Psoas muscle (tissue), 8 donors: ENCODE data around the gene PSKH1. TPM values are rescaled to one million over a fixed set of nuclear protein-coding genes. Genes with fewer than 3 reads are reported as not detected.

Source experiments
- ATAC-seq, 4 donors: fragments of 200-7000 bp; cut with Tn5 transposase; one replicate each; pipeline ENCODE4 v1.9.1; 2020; ENCODE audit warnings: moderate library complexity in 3 of 4, mild to moderate bottlenecking in 2 of 4
- DNase-seq, 2 donors: peaks; one replicate each; pipeline ENCODE4 v3.0.0-alpha.2; 2020
- H3K27ac ChIP-seq: fragments of 200-600 bp; one replicate; pipeline ENCODE4 v1.8.0; 2022
- H3K27me3 ChIP-seq, 3 donors: fragments of 200-600 bp in 1 of 3; one replicate each; pipeline versions ENCODE4 v1.6.1 to v1.8.0; 2013 to 2022; ENCODE audit warnings: low read length in 2 of 3, mild to moderate bottlenecking in 2 of 3, moderate library complexity in 1 of 3; ENCODE audit not compliant: insufficient read depth in 3 of 3
- H3K36me3 ChIP-seq, 2 donors: fragments of 200-600 bp in 1 of 2; one replicate each; pipeline versions ENCODE4 v1.6.1 to v1.8.0; 2013 to 2022; ENCODE audit warnings: low read depth in 1 of 2, mild to moderate bottlenecking in 1 of 2, moderate library complexity in 1 of 2; ENCODE audit not compliant: insufficient read depth in 1 of 2
- H3K4me1 ChIP-seq: fragments of 200-600 bp; one replicate; pipeline ENCODE4 v1.8.0; 2022
- H3K4me3 ChIP-seq: fragments of 200-600 bp; one replicate; pipeline ENCODE4 v1.8.0; 2022; ENCODE audit warnings: mild to moderate bottlenecking
- H3K9me3 ChIP-seq: fragments of 200-600 bp; one replicate; pipeline ENCODE4 v1.8.0; 2022
- CTCF ChIP-seq: fragments of 200-600 bp; IDR thresholded peaks from one replicate; pipeline ENCODE4 v1.8.0; 2022; ENCODE audit warnings: antibody characterized with exemption
- WGBS, 3 donors: extraction: QIAGEN DNeasy Blood & Tissue Kit; methylation state at CpG; one replicate each; pipeline versions ENCODE4 v1.1.6 to v1.1.7; 2013; 5-methylcytosine and 5-hydroxymethylcytosine counted together
- intact Hi-C, 2 donors: fragments of 100-400 bp; cut with DNase I; formaldehyde crosslinking; loops; one replicate each; pipeline versions ENCODE4 v1.11.0 to v1.14.2; 2022
- polyA plus RNA-seq, 3 donors: library from polyadenylated mRNA; stranded (reverse); fragments of 200-250 nt; gene quantifications; one replicate each; pipeline ENCODE4 v1.2.3, GENCODE V29; 2013
- total RNA-seq, 4 donors: library from RNA; stranded (reverse); fragmentation: NEBNext Ultra II Directional in 2 of 4; extraction: Animal tissue kit (Norgen Biotek cat#: 25700) in 2 of 4; gene quantifications; one replicate each; pipeline versions ENCODE4 v1.2.1 to v1.2.4, GENCODE V29; 2021 to 2023
- donor health status: healthy with polysubstance abuse.
- donor health status: DM: no; HTN: no; CAD: no; lungs with moderate emphysema.
- donor health status: Bipolar disorder and iron deficiency.
- donor health status: healthy.
- donor health status: DM: yes; HTN: yes; CAD: no.
- donor health status: DM: no; HTN: no; CAD: no.
- donor health status: DM: no; HTN: no; CAD: no.
- donor health status: DM: yes; HTN: yes; CAD: no.

PSKH1 gene
- total and polyA plus RNA-seq, 7 donors = 9.6 to 18.8 (median 15.6) TPM

- Histone ChIP-seq H3K9me3 (no peaks in the 10 kb centered on the region), H3K4me3 (no peak overlapping the region), H3K27me3 (no peaks in the 10 kb centered on the region), H3K36me3 (no peaks in the 10 kb centered on the region), H3K4me1 (no peaks in the 10 kb centered on the region), H3K27ac (no peak overlapping the region)
- no peak for TF ChIP-seq CTCF
- ATAC-seq (peak in 2 of 4 donors; percentile 26 to 62), DNase-seq (no peak)
- intact Hi-C loops = no loop called here
- 52 to 58% (median 54%) methylated on average over 5 of the region's 5 CpGs for WGBS, 3 donors
Measured at GRCh38 chr16:67977005-67977404, 84.0 kb downstream of the PSKH1 start.

- H3K4me1 ChIP-seq = no peaks in the 10 kb centered on the region
- ATAC-seq (no peak), DNase-seq (no peak)
- H3K9me3 ChIP-seq = no peaks in the 10 kb centered on the region
- no peaks in the 10 kb centered on the region for H3K36me3 ChIP-seq
- intact Hi-C loops = no loop called here
- no peak for TF ChIP-seq CTCF
- no peaks in the 10 kb centered on the region for H3K27me3 ChIP-seq
- WGBS, 3 donors = 86 to 91% (median 87%) methylated on average over 9 of the region's 9 CpGs
- H3K4me3 ChIP-seq = no peak overlapping the region
- no peak overlapping the region for H3K27ac ChIP-seq
Measured at GRCh38 chr16:67977469-67978227, 84.6 kb downstream of the PSKH1 start.

Other genes with a start within 250 kb of the PSKH1 start
- 1 to 10 TPM in 1 of 4 donors, under 1 TPM in 2, not detected in 1; 0.59 to 1.1 (median 0.63) TPM for gene CARMIL2, start 248.1 kb upstream of the PSKH1 start, total RNA-seq
- under 1 TPM; 0.17 to 0.46 (median 0.30) TPM for gene CARMIL2, start 248.1 kb upstream of the PSKH1 start, polyA plus RNA-seq
- gene ACD, start 233.0 kb upstream of the PSKH1 start, total RNA-seq = 10 to 100 TPM in 1 of 4 donors, 1 to 10 TPM in 3; 4.9 to 10.2 (median 7.4) TPM
- gene ACD, start 233.0 kb upstream of the PSKH1 start, polyA plus RNA-seq = 10 to 100 TPM in 2 of 3 donors, 1 to 10 TPM in 1; 8.9 to 16.7 (median 12.6) TPM
- gene PARD6A, start 232.3 kb upstream of the PSKH1 start, total RNA-seq = 1 to 10 TPM; 4.9 to 6.8 (median 5.9) TPM
- 10 to 100 TPM in 1 of 3 donors, 1 to 10 TPM in 2; 8.0 to 11.0 (median 9.9) TPM for gene PARD6A, start 232.3 kb upstream of the PSKH1 start, polyA plus RNA-seq
- 1 to 10 TPM; 6.5 to 7.6 (median 7.1) TPM for gene ENKD1, start 226.5 kb upstream of the PSKH1 start, total RNA-seq
- 10 to 100 TPM; 17.5 to 20.7 (median 19.2) TPM for gene ENKD1, start 226.5 kb upstream of the PSKH1 start, polyA plus RNA-seq
- 1 to 10 TPM; 5.1 to 7.3 (median 5.9) TPM for gene C16orf86, start 226.4 kb upstream of the PSKH1 start, total RNA-seq
- 1 to 10 TPM; 2.6 to 6.5 (median 4.5) TPM for gene C16orf86, start 226.4 kb upstream of the PSKH1 start, polyA plus RNA-seq
- 10 to 100 TPM in 1 of 4 donors, 1 to 10 TPM in 3; 8.0 to 11.3 (median 9.0) TPM for gene GFOD2, start 173.9 kb upstream of the PSKH1 start, total RNA-seq
- 10 to 100 TPM; 12.2 to 17.3 (median 17.0) TPM for gene GFOD2, start 173.9 kb upstream of the PSKH1 start, polyA plus RNA-seq
- 10 to 100 TPM; 17.6 to 27.9 (median 25.2) TPM for gene RANBP10, start 86.7 kb upstream of the PSKH1 start, total RNA-seq
- gene RANBP10, start 86.7 kb upstream of the PSKH1 start, polyA plus RNA-seq = 10 to 100 TPM in 2 of 3 donors, 1 to 10 TPM in 1; 9.1 to 16.3 (median 11.1) TPM
- under 1 TPM; 0.29 to 0.88 (median 0.60) TPM for gene TSNAXIP1, start 86.4 kb upstream of the PSKH1 start, total RNA-seq
- 1 to 10 TPM in 1 of 3 donors, under 1 TPM in 2; 0.27 to 1.4 (median 0.65) TPM for gene TSNAXIP1, start 86.4 kb upstream of the PSKH1 start, polyA plus RNA-seq
- 10 to 100 TPM; 30.2 to 37.8 (median 35.0) TPM for gene THAP11, start 50.9 kb upstream of the PSKH1 start, total RNA-seq
- gene THAP11, start 50.9 kb upstream of the PSKH1 start, polyA plus RNA-seq = 10 to 100 TPM; 31.9 to 78.6 (median 35.0) TPM
- gene NUTF2, start 46.3 kb upstream of the PSKH1 start, total RNA-seq = 100 to 1,000 TPM in 2 of 4 donors, 10 to 100 TPM in 2; 77.4 to 104 (median 96.8) TPM
- 100 to 1,000 TPM; 129 to 170 (median 134) TPM for gene NUTF2, start 46.3 kb upstream of the PSKH1 start, polyA plus RNA-seq
- gene CENPT, start 45.6 kb upstream of the PSKH1 start, total RNA-seq = 10 to 100 TPM; 17.2 to 26.4 (median 19.2) TPM
- 10 to 100 TPM; 13.8 to 19.9 (median 19.9) TPM for gene CENPT, start 45.6 kb upstream of the PSKH1 start, polyA plus RNA-seq
- gene EDC4, start 20.2 kb upstream of the PSKH1 start, total RNA-seq = 10 to 100 TPM; 33.8 to 52.1 (median 42.1) TPM
- gene EDC4, start 20.2 kb upstream of the PSKH1 start, polyA plus RNA-seq = 10 to 100 TPM; 21.1 to 32.2 (median 23.8) TPM
- 1 to 10 TPM in 1 of 4 donors, under 1 TPM in 1, not detected in 2; 0.77 to 1.1 TPM for gene NRN1L, start 8.4 kb upstream of the PSKH1 start, total RNA-seq
- gene NRN1L, start 8.4 kb upstream of the PSKH1 start, polyA plus RNA-seq = under 1 TPM; 0.23 to 0.38 (median 0.37) TPM
- gene CTRL, start 38.6 kb downstream of the PSKH1 start, total RNA-seq = 1 to 10 TPM in 1 of 4 donors, under 1 TPM in 3; 0.27 to 1.1 (median 0.79) TPM
- gene CTRL, start 38.6 kb downstream of the PSKH1 start, polyA plus RNA-seq = 1 to 10 TPM; 1.1 TPM
- 10 to 100 TPM; 27.6 to 34.7 (median 31.6) TPM for gene PSMB10, start 43.6 kb downstream of the PSKH1 start, total RNA-seq
- gene PSMB10, start 43.6 kb downstream of the PSKH1 start, polyA plus RNA-seq = 10 to 100 TPM; 55.0 to 98.6 (median 67.3) TPM
- gene LCAT, start 50.9 kb downstream of the PSKH1 start, total RNA-seq = 10 to 100 TPM in 2 of 4 donors, 1 to 10 TPM in 2; 5.9 to 15.1 (median 10.2) TPM
- gene LCAT, start 50.9 kb downstream of the PSKH1 start, polyA plus RNA-seq = 1 to 10 TPM; 4.1 to 8.6 (median 4.7) TPM
- 10 to 100 TPM; 24.1 to 89.5 (median 34.9) TPM for gene SLC12A4, start 75.4 kb downstream of the PSKH1 start, total RNA-seq
- gene SLC12A4, start 75.4 kb downstream of the PSKH1 start, polyA plus RNA-seq = 10 to 100 TPM; 18.3 to 34.8 (median 26.0) TPM
- gene DPEP3, start 87.2 kb downstream of the PSKH1 start, total RNA-seq = under 1 TPM in 3 of 4 donors, not detected in 1; 0.10 to 0.22 (median 0.17) TPM
- gene DPEP3, start 87.2 kb downstream of the PSKH1 start, polyA plus RNA-seq = under 1 TPM in 2 of 3 donors, not detected in 1; 0.12 to 0.45 TPM
- 1 to 10 TPM in 1 of 4 donors, under 1 TPM in 2, not detected in 1; 0.25 to 1.1 (median 0.82) TPM for gene DPEP2, start 106.2 kb downstream of the PSKH1 start, total RNA-seq
- under 1 TPM; 0.23 to 0.29 (median 0.27) TPM for gene DPEP2, start 106.2 kb downstream of the PSKH1 start, polyA plus RNA-seq
- not detected for gene DPEP2NB, start 122.7 kb downstream of the PSKH1 start, total RNA-seq
- under 1 TPM in 1 of 3 donors, not detected in 2; 0.05 TPM for gene DPEP2NB, start 122.7 kb downstream of the PSKH1 start, polyA plus RNA-seq
- gene DDX28, start 130.0 kb downstream of the PSKH1 start, total RNA-seq = 10 to 100 TPM; 10.0 to 19.3 (median 14.4) TPM
- gene DDX28, start 130.0 kb downstream of the PSKH1 start, polyA plus RNA-seq = 10 to 100 TPM; 11.9 to 20.2 (median 12.6) TPM
- 10 to 100 TPM in 2 of 4 donors, 1 to 10 TPM in 2; 7.0 to 10.5 (median 9.8) TPM for gene DUS2, start 130.0 kb downstream of the PSKH1 start, total RNA-seq
- gene DUS2, start 130.0 kb downstream of the PSKH1 start, polyA plus RNA-seq = 10 to 100 TPM in 1 of 3 donors, 1 to 10 TPM in 2; 3.4 to 15.1 (median 9.5) TPM
- gene NFATC3, start 192.1 kb downstream of the PSKH1 start, total RNA-seq = 10 to 100 TPM; 40.8 to 53.5 (median 44.0) TPM
- gene NFATC3, start 192.1 kb downstream of the PSKH1 start, polyA plus RNA-seq = 10 to 100 TPM in 2 of 3 donors, 1 to 10 TPM in 1; 9.8 to 43.1 (median 17.3) TPM